Activated gamma-delta T cell treated with Interleukin-2 at 50 U/mL for 16 hours (primary cell): ENCODE results near the gene MTF2.

Experiments
- DNase-seq: peaks from one replicate; pipeline ENCODE4 v3.0.0-alpha.2; 2020

Gene MTF2

DNA sequence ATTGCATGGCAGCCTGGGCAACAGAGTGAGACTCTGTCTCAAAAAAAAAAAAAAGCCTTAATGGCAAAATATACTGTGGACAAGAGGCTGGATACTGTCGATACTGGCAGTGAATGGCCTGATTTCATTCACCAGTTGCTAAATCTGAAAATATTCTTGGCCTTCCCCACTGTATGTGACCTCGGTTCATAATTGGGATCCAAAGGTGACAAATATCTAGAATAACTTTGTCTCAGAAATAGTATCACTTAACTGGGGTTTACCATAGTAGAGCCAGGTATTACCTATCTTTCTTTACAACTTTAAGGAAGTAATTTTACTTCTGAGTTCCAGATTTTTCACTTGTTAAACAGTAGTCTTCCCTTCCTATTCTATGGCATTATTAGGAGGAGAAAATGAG lies 8.4 kb downstream of the MTF2 start:
- no peak for DNase-seq

DNA sequence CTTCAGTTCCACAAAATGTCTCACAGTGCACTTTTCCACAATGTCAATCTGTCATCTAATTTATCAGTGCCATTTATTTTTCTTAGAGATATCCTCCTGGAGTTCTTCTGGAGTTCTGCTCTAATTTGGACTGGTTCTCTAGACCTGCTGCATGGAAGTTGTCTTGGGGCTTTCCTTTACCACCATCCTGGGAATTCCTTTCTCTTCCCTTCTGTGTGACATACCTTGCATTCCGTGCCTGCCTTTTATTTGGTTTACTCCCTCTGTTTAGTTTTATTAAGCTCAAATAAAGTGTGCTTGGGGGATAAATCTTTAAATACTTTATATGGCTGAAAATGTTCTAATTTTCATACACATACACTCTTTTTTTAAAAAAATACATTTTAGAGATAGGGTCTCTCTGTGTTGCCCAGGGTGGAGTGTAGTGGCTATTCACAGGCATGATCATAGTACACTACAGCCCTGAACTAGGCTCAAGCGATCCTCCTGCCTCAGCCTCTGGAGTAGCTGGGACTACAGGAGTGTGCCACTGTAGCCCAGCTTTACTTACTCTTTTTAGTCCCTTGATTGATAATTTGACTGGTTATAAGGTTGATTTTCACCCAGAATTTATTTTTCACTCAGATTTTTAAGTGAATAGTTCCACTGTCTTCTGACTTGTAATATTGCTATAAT lies 14.4 kb downstream of the MTF2 start:
- DNase-seq = no peak

DNA sequence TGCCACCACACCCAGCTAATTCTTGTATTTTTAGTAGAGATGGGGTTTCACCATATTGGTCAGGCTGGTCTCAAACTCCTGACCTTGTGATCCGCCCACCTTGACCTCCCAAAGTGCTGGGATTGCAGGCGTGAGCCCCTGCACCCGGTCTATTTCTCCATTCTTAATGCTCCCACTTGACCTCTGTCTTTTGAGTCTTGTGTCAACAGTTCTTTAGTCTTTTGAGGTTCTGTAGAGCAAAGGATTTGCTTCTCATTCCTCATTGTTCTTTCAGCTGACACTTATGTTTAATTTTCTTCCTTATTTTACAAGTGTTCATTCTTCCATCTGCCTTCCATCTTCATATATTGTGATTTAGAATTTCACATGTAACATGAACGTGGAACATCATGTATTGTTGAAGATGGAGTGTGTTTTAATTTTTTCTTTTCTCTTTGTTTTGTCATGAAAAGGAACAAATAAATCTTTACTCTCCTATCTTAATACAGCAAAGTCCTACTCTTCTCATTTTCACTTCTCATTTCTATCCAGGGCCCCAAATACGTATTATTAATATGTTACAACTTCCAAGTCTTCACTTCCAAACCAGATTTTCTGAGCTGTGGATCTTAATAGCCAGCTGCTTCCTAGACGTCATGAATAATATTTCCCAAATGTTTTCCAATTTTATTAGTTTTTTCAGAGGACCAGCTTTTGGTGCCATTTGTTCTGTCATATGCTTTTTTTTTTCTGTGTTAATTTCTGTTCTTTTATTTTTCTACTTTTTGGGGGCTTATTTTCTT lies 16.9 kb downstream of the MTF2 start:
- DNase-seq = no peak

DNA sequence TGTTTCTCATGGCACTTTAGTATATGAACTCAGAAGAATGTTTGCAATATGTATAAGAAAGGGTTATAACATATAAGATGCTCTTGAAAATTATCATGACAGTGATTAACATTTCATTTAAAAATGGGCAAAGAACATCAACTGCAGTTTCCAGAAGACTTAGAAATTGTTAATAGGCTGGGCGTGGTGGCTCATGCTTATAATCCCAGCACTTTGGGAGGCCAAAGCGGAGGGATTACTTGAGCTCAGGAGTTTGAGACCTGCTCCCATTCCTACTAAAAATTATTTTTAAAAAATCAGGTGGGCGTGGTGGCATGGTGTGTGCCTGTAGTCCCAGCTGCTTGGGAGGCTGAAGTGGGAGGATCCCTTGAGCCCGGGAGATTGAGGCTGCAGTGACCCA lies 23.1 kb downstream of the MTF2 start:
- DNase-seq = no peak

DNA sequence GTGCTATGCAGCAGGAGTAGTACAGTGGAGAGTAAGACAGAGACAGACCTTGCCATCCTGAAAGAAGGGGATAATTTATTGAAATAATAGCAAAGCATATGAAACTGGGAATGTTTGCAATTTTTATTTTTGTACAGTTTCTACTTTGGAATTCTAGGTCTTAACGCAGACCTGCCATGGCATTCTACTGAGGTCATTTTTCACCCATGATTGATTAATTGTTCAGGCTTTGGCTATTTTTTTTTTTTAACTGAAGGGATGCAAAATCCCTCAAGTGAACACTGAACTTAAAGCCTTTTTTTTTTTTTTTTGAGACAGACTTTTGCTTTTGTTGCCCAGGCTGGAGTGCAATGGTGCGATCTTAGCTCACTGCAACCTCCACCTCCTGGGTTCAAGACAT lies 27.1 kb downstream of the MTF2 start:
- no peak for DNase-seq

DNA sequence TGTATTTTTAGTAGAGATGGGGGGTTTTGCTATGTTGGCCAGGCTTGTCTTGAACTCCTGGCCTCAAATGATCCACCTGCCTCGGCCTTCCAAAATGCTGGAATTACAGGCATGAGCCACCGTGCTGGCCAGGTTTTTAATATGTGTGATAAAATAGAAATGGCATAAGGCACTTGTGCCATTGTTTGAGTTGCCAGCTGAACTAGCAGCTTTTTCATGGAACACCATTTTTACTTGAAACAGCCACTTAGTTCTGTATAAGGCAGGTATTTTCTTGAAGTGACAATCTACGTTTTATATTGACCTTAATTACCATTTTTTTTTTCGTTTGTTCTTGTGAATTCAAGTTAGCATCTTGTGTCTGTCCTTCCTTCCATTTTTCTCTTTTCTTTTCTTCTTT lies 28.3 kb downstream of the MTF2 start:
- DNase-seq = no peak

DNA sequence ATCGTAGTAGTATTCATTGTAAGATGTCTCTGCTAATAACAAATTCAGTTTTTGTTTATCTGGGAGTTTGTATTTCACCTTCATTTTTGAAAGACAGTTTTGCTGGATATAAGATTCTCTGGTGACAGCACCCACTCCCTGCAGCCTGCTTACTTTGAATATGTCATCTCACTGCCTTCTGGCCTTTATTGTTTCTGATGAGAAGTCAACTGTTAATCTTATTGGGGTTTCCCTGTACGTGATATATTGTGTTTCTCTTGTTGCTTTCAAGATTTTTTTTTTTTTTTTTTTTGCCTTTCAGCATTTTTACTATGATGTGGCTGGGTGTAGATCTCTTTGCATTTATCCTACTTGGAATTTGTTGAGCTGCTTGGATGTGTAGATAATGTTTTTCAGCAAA lies 29.3 kb downstream of the MTF2 start:
- no peak for DNase-seq

DNA sequence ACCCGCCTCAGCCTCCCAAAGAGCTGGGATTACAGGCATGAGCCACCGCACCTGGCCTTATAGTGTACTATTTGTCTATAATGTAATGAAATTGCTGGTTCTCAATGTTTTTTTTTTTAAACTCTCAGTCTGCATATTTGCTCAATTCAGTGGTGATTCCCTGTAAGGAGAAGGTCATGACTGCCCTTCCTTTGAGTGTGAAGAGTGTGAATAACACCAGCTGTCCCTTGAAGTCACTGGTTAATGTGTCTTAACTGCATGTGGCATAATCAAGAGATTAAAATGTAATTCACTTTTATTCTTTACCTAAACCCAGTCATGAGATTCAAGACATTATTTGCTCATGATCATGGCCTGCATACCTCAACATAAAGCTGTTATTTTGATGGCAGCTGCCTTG lies 30.5 kb downstream of the MTF2 start:
- DNase-seq = no peak

DNA sequence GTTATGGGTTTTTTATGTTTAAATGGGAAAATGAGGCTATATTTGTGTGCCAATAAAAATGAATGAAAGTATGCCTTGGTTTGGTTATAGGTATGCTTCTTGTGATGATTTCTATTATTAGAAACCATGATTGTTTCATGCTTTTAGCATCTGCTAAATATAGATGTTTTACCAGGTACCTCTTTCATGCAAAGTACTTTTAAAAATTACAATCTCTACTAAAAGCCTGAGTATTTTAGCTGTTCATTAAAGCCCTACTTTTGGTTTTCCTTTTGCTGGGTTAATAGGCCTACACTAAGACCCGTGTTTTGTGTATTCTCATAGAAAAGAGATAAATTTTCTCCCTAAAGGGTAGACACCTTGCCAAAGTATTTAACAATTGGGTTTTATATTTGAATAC lies 32.0 kb downstream of the MTF2 start:
- no peak for DNase-seq

DNA sequence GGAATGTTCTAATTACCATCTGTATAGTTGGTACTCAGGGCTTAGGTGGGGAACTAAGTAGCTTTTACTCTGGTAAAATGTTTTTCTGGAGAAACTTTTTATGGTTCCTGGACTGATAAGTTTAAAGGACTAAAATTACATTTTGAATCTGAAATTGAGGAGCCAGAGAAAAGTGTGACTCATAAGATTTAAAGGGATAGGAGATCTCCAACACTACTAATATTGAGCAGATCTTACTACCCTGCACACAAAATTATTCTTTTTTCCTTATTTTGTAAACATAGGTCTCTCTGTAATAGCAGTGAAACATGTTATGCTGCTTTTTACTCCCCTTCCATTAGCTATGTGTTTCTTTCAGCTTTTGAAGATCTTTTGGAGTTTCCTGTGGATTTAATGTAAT lies 32.5 kb downstream of the MTF2 start:
- no peak for DNase-seq

DNA sequence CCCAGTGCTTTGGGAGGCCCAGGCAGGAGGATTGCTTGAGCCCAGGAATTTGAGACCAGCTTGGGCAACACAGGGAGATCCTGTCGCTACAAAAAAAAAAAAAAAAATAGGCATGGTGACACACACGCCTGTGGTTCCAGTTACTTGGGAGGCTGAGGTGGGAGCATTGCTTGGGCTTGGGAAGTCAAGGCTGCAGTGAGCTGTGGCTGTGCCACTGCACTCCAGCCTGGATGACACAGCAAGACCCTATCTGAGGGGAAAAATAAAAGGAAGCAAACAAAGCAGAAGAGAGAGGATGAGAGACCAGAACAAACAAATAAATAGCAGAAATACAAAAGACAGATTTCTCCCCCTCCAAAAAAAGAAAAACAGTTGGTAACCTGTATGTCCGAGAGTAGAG lies 34.0 kb downstream of the MTF2 start:
- DNase-seq = no peak

DNA sequence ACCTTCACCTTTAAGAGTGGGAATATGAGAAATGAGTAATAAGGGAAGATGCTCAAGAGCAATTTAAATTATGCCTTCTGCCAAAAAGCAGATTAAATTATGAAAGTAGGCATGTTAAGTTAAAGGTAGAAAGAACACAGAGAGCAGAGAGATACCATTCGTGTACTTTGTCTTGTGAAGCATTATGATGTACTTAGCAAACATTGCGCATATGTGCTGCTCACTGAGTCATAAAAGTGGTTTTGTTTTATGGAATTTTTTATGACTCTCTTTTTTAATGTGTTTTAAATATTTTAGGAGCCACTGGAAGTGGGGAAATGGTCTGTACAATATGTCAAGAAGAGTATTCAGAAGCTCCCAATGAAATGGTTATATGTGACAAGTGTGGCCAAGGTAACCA lies 35.3 kb downstream of the MTF2 start:
- DNase-seq = no peak

DNA sequence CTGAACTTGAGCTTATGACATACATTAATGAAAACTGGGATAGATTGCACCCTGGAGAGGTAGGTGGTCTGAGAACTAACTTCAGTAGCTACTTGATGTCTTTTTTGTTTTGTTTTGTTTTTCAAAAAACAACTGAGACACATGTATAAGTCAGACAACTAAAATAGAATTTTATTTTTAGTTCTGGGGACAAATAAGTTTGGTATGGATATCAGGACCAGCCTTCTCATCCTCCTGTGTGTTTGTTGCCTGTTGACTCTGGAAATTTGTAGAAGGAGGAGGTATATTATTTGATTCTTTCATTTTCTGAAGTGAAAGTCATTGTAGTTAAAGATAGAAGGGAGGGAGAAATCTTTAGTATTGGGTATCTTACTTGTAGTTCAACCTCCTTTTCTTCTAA lies 41.5 kb downstream of the MTF2 start:
- DNase-seq = no peak

DNA sequence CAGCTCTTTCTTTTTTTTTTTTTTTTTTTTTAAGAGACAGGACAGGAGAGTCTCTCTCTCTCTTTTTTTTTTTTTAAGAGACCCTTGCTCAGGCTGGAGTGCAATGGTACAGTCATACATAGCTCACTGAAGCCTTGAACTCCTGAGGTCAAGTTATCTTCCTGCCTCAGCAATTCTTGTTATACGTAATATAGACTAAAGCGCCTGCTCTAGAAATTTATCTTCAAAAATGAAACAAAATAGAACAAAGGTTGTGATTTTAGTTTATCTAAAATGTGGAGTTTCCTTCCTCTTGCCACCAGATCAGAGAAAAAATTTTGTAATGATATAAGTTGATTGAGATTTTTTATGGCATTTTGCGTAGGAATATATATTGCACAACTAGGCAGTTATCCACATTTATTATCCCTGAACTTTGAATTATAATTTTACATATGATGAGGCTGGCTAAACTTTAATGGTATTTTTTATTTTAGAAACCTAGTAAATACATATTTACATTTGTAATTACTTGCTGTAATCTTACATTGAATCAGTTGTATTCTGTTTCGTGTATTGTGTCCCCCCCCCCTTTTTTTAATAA lies 44.2 kb downstream of the MTF2 start:
- DNase-seq = no peak

DNA sequence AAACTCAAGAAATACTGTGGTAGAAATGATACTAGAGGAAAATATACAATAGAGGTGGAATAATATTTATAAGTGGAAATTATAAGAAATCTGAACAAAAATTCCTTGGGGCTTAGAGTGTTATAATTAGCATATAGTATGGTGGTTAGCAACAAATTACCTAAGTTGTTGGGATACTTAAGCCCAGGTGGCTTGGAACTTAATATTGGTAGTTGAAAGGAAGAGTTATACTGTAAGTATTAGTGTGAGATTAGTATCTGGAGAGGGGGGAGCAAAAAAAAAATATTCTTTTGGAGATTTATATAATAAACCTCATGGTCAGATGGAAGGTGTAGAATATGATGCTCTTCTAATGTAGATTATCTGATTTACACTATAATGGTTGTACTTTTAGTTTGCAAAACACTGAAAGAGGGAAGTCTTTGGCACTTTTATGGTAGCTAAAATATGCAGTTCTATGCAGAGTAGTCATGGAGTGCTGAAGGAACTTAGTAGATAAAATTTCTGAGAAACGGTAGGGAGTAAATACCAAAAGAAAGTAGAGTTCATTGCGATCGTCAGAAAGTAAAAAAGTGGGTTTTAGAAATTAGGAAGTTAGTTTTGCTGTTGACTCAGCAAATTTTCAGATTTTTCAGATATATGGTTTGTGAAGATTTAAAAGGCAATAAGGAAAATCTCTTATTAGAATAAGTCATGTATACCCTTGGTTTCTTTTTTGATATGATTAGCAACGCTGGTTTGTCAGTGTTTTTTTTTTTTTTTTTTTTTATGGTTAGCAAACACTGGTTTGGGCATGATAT lies 45.7 kb downstream of the MTF2 start:
- no peak for DNase-seq

DNA sequence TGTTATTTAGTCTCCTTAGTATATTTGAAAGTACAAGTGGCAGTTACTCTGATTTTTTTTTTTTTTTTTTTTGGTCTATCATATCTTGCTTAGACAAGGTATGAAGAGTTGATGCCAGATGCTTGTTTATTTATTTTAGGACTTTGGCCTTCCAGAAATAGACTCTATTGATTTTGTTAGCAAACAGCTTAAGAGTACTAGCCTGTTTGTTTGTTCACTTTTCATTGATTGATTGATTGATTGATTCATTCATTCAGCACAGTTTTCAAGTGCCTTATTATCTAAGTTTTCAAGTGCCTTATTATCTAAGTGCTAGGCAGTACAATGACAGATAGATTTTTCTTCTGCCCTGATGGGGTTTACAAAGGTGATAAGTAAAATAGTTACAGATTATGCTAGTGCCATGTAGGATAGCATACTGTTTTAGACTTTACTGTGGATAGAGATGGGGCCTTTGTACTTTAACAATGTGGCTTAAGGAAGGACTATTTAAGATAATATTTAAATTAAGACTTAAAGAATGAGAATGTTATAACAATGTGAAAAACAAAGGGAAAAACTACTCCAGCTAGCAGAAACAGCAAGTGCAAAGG lies 50.5 kb downstream of the MTF2 start:
- no peak for DNase-seq

DNA sequence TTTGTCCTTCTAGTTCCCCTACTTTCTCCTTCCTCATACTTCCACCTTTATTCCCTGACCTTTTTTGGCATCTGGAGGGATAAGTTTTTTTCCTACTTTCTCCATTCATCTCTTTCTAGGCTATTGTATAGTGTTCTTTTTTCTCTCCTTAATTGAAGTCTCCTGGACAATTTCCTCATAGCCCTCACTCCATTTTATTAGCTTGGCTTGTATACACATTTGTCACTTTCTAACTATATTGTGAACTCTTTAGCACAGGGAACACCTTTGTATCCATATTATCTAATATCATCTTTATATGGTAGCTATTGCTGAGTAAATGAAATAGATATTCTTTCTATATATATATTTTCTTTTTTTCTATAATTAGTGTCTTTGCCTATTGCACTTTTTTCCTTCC lies 53.6 kb downstream of the MTF2 start:
- DNase-seq = no peak

DNA sequence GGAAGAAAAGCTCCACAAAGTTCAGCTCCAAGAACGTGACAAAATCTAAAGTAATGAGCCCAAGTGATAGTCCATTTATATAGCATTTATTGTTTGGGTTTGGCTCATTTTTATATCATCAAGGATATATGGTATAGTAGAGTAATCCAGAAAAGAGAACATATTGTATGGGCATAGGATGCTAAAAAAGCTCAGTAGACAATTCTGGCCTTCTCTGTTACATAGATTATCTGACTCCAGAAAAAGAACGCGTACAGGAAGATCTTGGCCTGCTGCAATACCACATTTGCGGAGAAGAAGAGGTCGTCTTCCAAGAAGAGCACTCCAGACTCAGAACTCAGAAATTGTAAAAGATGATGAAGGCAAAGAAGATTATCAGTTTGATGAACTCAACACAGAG lies 57.4 kb downstream of the MTF2 start:
- no peak for DNase-seq

DNA sequence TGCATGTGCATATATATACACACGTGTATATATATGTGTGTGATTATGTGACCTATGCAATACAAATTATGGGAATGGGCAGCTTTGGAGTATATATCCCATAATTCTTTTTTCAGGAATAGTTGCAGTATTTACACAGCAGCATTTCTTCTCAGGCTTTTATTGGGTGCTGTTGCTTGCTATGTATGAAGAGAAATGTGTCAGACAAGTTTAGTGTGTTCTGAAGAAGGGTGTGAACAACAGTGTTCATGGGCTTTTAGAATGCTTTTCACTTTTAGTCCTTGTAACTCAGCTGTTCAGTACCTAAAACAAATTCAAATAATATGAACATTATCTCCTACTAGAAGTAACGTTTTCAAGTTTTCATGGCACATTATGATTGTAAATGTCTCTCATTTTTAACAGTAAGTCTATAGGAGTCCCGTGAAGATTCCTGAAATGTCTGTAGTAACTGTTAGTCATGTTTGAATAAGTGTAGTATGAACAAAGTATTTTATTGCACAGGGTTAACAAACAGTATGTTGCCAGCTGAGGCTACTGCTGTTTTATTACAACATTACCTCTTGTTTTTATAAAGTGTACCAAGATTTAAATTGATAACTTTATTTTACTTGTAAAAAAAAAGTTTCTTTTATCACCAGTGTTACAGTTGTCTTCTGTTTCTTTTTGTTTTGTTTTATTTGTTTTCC lies 58.7 kb downstream of the MTF2 start:
- no peak for DNase-seq

DNA sequence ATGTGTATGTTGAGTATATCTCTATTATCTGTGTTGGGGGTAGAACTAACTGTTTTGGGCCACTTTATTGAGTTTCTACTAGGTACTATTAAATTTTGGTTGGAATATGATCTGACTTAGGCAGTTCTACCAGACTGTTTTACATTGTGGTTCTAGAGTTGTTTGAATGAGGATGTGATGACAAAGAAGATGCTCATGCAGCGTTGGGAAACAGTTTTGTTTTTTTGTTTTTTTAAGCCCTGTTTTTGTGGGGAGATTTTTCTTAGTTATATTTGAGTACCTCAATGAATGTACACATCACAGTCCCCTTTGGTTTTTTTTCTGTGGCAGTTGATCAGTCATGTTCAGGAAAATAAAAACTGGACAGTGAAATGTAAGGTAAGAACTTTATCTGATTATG lies 61.0 kb downstream of the MTF2 start:
- DNase-seq = no peak

DNA sequence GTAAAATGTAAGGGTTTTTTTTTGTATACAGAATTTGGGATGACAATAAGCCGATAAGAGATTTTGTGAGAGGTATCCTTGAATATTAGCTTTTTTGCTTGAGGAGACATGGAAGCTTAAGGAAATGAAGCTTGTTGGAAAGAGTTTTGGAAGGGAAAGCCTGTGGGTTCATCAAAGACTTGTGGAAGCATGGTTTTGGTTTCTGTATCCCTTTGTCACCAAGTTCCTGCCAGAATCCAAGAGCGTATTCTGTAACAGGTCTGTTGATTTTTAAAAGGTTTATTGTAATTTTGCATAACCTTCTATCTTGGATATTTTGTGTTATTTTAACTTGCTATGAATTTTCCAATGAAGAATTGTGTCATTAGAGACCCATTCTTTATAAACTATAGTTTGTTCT lies 63.1 kb downstream of the MTF2 start:
- DNase-seq = no peak

DNA sequence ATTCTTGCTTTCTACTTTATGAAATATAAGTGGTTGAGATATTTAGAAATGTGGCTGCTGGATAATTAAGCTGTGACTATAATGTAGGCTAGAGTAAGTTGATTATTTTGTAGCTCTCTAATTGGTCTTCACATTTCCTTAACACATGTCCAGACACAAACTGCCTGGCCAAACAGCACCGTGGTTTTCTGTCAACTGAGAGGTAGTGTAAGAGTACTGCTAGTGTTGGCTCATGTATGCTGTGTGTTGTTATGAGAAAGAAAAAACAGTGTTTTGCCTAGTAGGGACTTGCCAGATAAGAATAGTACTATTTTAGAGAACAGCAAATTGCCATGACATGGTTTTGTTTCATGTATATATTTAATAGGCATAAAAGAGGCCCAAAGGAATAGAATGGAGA lies 64.1 kb downstream of the MTF2 start:
- DNase-seq = no peak

DNA sequence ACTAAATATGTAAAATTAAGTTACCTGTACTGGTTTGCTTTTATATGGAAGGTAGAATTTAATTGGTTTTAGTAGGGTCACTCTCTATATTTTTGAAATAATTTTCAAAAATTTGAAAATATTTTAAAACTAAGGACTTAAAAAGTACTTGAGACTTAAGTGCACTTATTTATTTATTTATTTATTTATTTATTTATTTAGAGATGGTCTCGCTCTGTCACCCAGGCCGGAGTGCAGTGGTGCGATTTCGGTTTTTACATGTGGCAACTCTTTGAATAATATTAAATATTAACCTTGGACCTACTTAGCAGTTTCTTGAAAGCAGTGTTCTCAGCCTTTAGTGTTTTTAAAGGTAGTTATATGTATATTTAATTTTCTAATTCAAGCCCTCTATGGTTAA lies 64.7 kb downstream of the MTF2 start:
- DNase-seq = no peak
